Activated T-helper 2 cell treated with anti-CD3 and anti-CD28 coated beads, Interferon-gamma antibody, Interleukin-2, Interleukin-4, amounts not matched to agents 10 μg/mL and 5 μg/mL and 100 μg/mL, durations not matched to agents 14 hours and 24 hours and 36 hours (primary cell): Measurements from ENCODE around the gene GRID1. TPM values are rescaled to one million over a fixed set of nuclear protein-coding genes. Genes with fewer than 3 reads are reported as not detected.
"Not testable (repeated sequence)": the region's sequence is repeated elsewhere in the genome, so short reads cannot be mapped to it uniquely, and the experiment has no call there.

Experiments used
- DNase-seq: peaks from one replicate; pipeline ENCODE4 v3.0.0; 2021; ENCODE audit warnings: low spot score
- H3K27ac Mint-ChIP-seq: one replicate; pipeline ENCODE4 v1.8.0; 2021; ENCODE audit warnings: mixed read lengths
- H3K27me3 Mint-ChIP-seq: one replicate; pipeline ENCODE4 v1.8.0; 2021; ENCODE audit warnings: low read depth, mixed read lengths
- H3K36me3 Mint-ChIP-seq: one replicate; pipeline ENCODE4 v1.8.0; 2021; ENCODE audit warnings: low read depth, mixed read lengths
- H3K4me1 Mint-ChIP-seq: one replicate; pipeline ENCODE4 v1.8.0; 2021; ENCODE audit warnings: low read depth, mixed read lengths
- H3K4me3 Mint-ChIP-seq: one replicate; pipeline ENCODE4 v1.8.0; 2021; ENCODE audit warnings: low read depth, mild to moderate bottlenecking, moderate library complexity, mixed read lengths
- H3K9me3 Mint-ChIP-seq: one replicate; pipeline ENCODE4 v1.8.0; 2021; ENCODE audit warnings: mixed read lengths
- intact Hi-C: fragments of 100-400 bp; cut with micrococcal nuclease; formaldehyde crosslinking; loops from one replicate; pipeline ENCODE4 v1.15.1; 2023
- total RNA-seq: library from RNA; stranded (reverse); gene quantifications from 2 replicates; pipeline ENCODE4 v1.2.3, GENCODE V29; 2022

Gene GRID1
- total RNA-seq, 1 donor from 2014 or later, result not detected

- no peak for DNase-seq
- no peaks in the 10 kb centered on the region for H3K36me3 Mint-ChIP-seq
- H3K4me3 Mint-ChIP-seq, result no peak overlapping the region
- H3K27me3 Mint-ChIP-seq, result peaks cover 6% of the 10 kb centered on the region
- intact Hi-C loops, result no loop called here
- no peak overlapping the region for H3K27ac Mint-ChIP-seq
- no peaks in the 10 kb centered on the region for H3K4me1 Mint-ChIP-seq
- no peaks in the 10 kb centered on the region for H3K9me3 Mint-ChIP-seq
Observed at GRCh38 chr10:86034710-86035109, 331.9 kb downstream of the GRID1 start.

- Mint-ChIP-seq H3K36me3 (no peaks in the 10 kb centered on the region), H3K9me3 (no peaks in the 10 kb centered on the region), H3K4me3 (no peak overlapping the region), H3K4me1 (no peaks in the 10 kb centered on the region), H3K27me3 (peaks cover under 1% of the 10 kb centered on the region), H3K27ac (no peak overlapping the region)
- intact Hi-C loops, result no loop called here
- no peak for DNase-seq
Observed at GRCh38 chr10:86033581-86033980, 333.0 kb downstream of the GRID1 start.

- H3K9me3 Mint-ChIP-seq, H3K4me3 Mint-ChIP-seq, intact Hi-C loops, H3K27ac Mint-ChIP-seq, H3K36me3 Mint-ChIP-seq, H3K4me1 Mint-ChIP-seq, DNase-seq, H3K27me3 Mint-ChIP-seq: not testable (repeated sequence)
Observed at GRCh38 chr10:86032087-86032486, 334.5 kb downstream of the GRID1 start.

GRCh38 chr10:86030312-86030711, 336.3 kb downstream of the GRID1 start:
- H3K36me3 Mint-ChIP-seq, result no peaks in the 10 kb centered on the region
- no peaks in the 10 kb centered on the region for H3K4me1 Mint-ChIP-seq
- no peak overlapping the region for H3K27ac Mint-ChIP-seq
- peaks cover 3% of the 10 kb centered on the region for H3K27me3 Mint-ChIP-seq
- intact Hi-C loops, result no loop called here
- no peak for DNase-seq
- no peaks in the 10 kb centered on the region for H3K9me3 Mint-ChIP-seq
- no peak overlapping the region for H3K4me3 Mint-ChIP-seq

- Mint-ChIP-seq H3K27ac (no peak overlapping the region), H3K4me3 (no peak overlapping the region), H3K27me3 (peaks cover 3% of the 10 kb centered on the region), H3K4me1 (no peaks in the 10 kb centered on the region), H3K36me3 (no peaks in the 10 kb centered on the region), H3K9me3 (no peaks in the 10 kb centered on the region)
- DNase-seq, result no peak
- intact Hi-C loops, result no loop called here
Observed at GRCh38 chr10:86027346-86027745, 339.2 kb downstream of the GRID1 start.

GRCh38 chr10:86025509-86025908, 341.1 kb downstream of the GRID1 start:
- Mint-ChIP-seq H3K27me3 (peaks cover 3% of the 10 kb centered on the region), H3K4me1 (no peaks in the 10 kb centered on the region), H3K9me3 (no peaks in the 10 kb centered on the region), H3K4me3 (no peak overlapping the region), H3K36me3 (no peaks in the 10 kb centered on the region), H3K27ac (no peak overlapping the region)
- intact Hi-C loops, result no loop called here
- DNase-seq, result no peak

GRCh38 chr10:86024281-86025041, 342.1 kb downstream of the GRID1 start:
- H3K4me1 Mint-ChIP-seq, result no peaks in the 10 kb centered on the region
- DNase-seq, result no peak
- H3K27me3 Mint-ChIP-seq, result peaks cover 3% of the 10 kb centered on the region
- no peaks in the 10 kb centered on the region for H3K9me3 Mint-ChIP-seq
- H3K4me3 Mint-ChIP-seq, result no peak overlapping the region
- intact Hi-C loops, result no loop called here
- H3K36me3 Mint-ChIP-seq, result no peaks in the 10 kb centered on the region
- H3K27ac Mint-ChIP-seq, result no peak overlapping the region

- intact Hi-C loops, result no loop called here
- Mint-ChIP-seq H3K36me3 (no peaks in the 10 kb centered on the region), H3K4me3 (no peak overlapping the region), H3K4me1 (no peaks in the 10 kb centered on the region), H3K9me3 (no peaks in the 10 kb centered on the region), H3K27ac (no peak overlapping the region), H3K27me3 (peaks cover 3% of the 10 kb centered on the region)
- DNase-seq, result no peak
Observed at GRCh38 chr10:86023931-86024280, 342.7 kb downstream of the GRID1 start.

GRCh38 chr10:86023336-86023735, 343.3 kb downstream of the GRID1 start:
- peaks cover 3% of the 10 kb centered on the region for H3K27me3 Mint-ChIP-seq
- no peaks in the 10 kb centered on the region for H3K4me1 Mint-ChIP-seq
- intact Hi-C loops, result no loop called here
- H3K36me3 Mint-ChIP-seq, result no peaks in the 10 kb centered on the region
- no peak for DNase-seq
- H3K4me3 Mint-ChIP-seq, result no peak overlapping the region
- H3K27ac Mint-ChIP-seq, result no peak overlapping the region
- no peaks in the 10 kb centered on the region for H3K9me3 Mint-ChIP-seq

- no peak overlapping the region for H3K27ac Mint-ChIP-seq
- H3K36me3 Mint-ChIP-seq, result no peaks in the 10 kb centered on the region
- no peak overlapping the region for H3K4me3 Mint-ChIP-seq
- H3K27me3 Mint-ChIP-seq, result peaks cover 3% of the 10 kb centered on the region
- no peaks in the 10 kb centered on the region for H3K4me1 Mint-ChIP-seq
- no peak for DNase-seq
- intact Hi-C loops, result no loop called here
- no peaks in the 10 kb centered on the region for H3K9me3 Mint-ChIP-seq
Observed at GRCh38 chr10:86022906-86023305, 343.7 kb downstream of the GRID1 start.

GRCh38 chr10:86020134-86020533, 346.5 kb downstream of the GRID1 start:
- intact Hi-C loops, result no loop called here
- Mint-ChIP-seq H3K27ac (no peak overlapping the region), H3K9me3 (no peaks in the 10 kb centered on the region), H3K4me1 (no peaks in the 10 kb centered on the region), H3K27me3 (no peaks in the 10 kb centered on the region), H3K36me3 (no peaks in the 10 kb centered on the region), H3K4me3 (no peak overlapping the region)
- DNase-seq, result no peak

- intact Hi-C loops, result no loop called here
- H3K4me3 Mint-ChIP-seq, result no peak overlapping the region
Observed at GRCh38 chr10:86019141-86019540, 347.5 kb downstream of the GRID1 start.

GRCh38 chr10:86018735-86019058, 347.9 kb downstream of the GRID1 start:
- H3K36me3 Mint-ChIP-seq, result no peaks in the 10 kb centered on the region
- DNase-seq, result no peak
- no peaks in the 10 kb centered on the region for H3K27me3 Mint-ChIP-seq

More at GRCh38 chr10:86019141-86019540, 347.5 kb downstream of the GRID1 start:
- H3K27ac Mint-ChIP-seq, result no peak overlapping the region
- H3K36me3 Mint-ChIP-seq, result no peaks in the 10 kb centered on the region
- no peaks in the 10 kb centered on the region for H3K9me3 Mint-ChIP-seq
- H3K27me3 Mint-ChIP-seq, result no peaks in the 10 kb centered on the region
- H3K4me1 Mint-ChIP-seq, result no peaks in the 10 kb centered on the region
- DNase-seq, result no peak

More at GRCh38 chr10:86018735-86019058, 347.9 kb downstream of the GRID1 start:
- H3K27ac Mint-ChIP-seq, result no peak overlapping the region
- intact Hi-C loops, result no loop called here
- H3K4me1 Mint-ChIP-seq, result no peaks in the 10 kb centered on the region
- H3K9me3 Mint-ChIP-seq, result no peaks in the 10 kb centered on the region
- no peak overlapping the region for H3K4me3 Mint-ChIP-seq
